Inflammatory macrophage (primary cell): ENCODE results near the gene CYBC1.

Experiments used
- DNase-seq, 2 donors: peaks; one replicate each; pipeline ENCODE4 v3.0.0-alpha.2; 2020 to 2022

CYBC1 gene

DNA sequence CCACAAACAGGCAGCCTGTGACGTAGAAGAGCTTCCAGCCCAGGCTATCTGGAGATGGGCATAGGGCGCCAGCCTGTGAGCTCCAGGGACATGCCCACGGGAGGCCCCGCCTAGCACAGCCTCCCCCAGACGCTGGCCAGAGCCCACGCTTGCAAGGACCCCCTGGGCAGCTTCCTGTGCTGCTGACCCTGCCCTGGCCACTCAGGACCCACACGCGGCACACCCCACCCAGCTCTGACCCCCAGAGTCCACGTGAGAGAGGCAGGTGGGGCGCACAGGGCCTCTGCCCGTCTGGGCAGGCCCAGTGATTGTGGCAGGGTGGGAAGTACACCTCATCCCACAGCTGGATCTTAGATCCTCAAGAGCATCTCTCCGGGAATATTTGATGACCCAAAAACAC, 3.9 kb downstream of the CYBC1 start:
- no peak for DNase-seq

DNA sequence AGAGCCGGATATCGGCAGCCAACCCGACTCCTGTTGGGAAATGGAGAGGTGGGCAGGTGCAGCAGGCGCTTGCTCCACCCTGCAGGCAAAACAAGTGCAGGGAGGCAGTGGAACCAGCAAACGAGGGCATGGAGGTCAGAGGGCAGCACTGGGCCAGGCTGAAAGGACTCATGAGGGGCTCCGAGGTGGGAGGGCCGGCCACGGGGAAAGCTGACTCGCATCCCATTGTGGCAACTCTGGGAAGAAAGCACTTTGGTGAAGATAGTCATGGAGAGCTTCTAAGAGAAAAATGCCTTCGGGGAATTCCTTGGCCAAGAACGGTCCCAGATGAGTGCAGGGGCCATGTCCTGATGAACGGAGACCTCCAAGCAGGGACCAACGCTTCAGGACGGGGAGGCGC, 4.4 kb downstream of the CYBC1 start:
- no peak for DNase-seq

DNA sequence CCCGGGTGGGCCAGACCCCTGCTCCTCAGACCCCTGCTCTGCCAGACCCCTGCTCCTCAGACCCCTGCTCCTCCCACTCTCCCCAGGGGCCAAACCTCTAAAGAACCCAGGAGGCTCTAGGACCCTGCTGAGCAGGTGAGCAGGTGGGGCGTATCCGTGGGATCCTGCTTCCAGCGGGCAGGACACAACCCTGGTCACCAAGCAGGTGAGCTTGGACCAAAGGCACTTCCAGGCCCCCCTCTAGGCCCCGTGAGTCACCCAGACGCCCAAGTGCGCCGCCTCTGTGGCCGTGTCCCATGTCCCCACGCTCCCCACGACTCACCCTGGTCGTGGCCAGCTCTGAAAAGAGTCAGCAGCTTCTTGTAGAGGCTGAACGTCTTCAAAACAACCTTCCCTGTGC, 5.0 kb downstream of the CYBC1 start:
- no peak for DNase-seq

DNA sequence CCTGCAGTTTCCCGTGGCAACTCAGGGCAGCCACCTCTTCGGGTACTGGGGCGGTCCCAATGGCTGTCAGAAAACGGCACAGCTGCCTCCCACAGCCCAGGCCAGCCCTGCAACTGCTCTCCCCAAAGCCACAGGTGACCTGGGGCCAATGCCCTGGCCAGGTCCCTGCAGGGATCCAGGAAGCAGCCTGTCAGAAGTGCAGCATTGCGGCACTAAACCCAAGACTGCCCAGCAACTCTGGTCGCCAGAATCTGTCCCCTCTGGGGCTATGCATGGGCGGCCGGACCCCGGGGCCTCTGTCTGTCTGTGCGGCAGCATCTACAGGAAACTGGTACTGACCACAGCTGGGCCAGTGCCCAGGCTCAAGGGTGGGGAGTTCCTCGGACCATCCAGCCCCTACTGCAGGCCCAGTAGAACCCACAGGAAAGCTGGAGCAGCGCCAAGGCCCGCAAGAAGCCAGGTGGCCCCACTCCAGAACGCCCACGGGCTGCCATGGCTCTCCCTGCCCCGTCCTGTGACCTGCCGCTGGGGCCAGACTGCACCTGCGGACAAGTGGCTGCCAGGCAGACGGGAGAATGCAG, 5.5 kb downstream of the CYBC1 start:
- DNase-seq = no peak

GRCh38 chr17:82444284-82444893, 6.2 kb downstream of the CYBC1 start:
- no peak for DNase-seq

DNA sequence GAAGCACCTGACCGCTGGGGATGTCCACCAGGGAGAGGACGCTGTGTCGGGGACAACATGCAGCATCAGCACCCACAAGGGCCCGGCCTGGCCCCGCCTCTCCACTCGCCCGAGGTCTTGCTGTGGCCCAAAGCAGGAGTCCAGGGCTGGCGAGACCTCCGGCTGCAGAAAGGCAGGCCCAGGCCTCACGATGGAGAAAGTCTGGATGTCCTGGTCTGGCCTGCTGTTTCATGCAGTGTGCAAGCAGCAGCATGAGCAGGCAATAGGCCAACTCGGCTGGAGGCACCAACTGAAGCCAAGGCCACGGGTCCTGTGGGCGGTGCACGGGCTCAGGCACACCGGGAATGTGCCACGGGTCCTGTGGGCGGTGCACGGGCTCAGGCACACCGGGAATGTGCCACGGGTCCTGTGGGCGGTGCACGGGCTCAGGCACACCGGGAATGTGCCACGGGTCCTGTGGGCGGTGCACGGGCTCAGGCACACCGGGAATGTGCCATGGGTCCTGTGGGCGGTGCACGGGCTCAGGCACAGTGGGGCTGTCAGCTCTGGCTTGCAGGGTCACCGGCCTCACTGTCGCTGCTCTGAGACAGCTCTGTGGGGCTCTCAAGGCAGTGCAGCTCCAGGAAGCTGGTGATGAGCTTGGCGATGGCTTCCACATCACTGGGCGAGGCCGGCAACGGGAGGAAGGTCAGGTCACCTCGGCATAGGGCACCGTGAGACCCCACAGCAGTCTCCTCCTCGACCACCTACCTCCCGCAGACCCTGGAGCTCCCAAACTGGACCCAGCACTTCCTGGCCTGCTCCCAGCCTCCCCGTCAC, 6.9 kb downstream of the CYBC1 start:
- DNase-seq = no peak

- DNase-seq = no peak
Observed at GRCh38 chr17:82442643-82443464, 7.7 kb downstream of the CYBC1 start.

DNA sequence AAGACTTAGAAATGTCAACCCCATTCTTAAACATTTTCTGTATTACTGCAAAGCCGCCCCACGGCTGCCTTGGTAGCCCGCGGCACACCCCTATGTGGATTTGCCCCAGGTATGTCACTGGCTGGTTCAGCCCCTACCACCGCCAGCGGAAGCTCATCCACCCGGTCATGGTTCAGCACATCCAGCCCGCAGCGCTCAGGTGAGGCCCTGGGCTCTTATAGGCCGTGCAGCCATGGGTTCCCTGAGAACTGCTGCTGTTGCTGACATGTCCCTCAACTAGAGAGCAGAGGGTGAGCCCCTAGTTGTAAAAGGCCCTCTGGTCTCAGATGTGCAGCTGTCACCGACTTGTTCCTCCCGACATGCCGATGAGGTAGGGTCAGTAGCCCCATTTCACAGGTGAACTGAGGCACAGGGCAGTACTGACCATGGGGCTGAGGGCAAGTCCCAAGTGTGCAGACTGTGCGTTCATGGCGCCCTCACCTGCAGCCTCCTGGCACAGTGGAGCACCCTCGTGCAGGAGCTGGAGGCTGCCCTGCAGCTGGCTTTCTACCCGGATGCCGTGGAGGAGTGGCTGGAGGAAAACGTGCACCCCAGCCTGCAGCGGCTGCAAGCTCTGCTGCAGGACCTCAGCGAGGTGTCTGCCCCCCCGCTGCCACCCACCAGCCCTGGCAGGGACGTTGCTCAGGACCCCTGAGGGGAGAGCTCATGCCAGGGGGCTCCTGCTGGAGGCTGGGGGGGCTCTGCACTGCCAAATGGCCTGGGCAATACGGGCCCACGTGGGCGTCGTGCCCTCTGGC, 8.7 kb downstream of the CYBC1 start:
- no peak for DNase-seq

DNA sequence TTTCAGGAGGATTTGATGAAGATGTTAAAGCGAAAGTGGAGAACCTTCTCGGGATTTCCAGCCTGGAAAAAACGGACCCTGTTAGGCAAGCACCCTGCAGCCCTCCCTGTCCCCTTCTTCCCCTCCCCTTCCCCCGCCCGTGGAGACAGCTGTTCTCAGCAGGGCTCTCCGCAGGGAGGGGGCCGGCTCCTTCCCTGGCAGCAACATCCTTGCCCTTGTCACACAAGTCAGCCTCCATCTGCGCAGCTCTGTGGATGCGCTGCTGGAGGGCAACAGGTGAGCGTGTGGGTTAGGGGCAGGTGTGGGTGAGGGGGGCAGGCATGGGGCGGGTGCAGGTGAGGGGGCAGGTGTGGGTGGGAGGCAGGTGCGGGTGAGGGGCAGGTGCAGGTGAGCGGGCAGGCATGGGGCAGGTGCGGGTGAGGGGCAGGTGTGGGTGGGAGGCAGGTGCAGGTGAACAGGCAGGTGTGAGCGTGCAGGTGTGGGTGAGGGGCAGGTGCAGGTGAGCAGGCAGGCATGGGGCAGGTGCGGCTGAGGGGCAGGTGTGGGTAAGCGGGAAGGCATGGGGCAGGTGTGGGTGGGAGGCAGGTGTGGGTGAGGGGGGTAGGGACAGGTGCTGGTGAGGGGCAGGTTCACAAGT, 9.4 kb downstream of the CYBC1 start:
- peak in 1 of 2 donors; percentile 33 for DNase-seq

DNA sequence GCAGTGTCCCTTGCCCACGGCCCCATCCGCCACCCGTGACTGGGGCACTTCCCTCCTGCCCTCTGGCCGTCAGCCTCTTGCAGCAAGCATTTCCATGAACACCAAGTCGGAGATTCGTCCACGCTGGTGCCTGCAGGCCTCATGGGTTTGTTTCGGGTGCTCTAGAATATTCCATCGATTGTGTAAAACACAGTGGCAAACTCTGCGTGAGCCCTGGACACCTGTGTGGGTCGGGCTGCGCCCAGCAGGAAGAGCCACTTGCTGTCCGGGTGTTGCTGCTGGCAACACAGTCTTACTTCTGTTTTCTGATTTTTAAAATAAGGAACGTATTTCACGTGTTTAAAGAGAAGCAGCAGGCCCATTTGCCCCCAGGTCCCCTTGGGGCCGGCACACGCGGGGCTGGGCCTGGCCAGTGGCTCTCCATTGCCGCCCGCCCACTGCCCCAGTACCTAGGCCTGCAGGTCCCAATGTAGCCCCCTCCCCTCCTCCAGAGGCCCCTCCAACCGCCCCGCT, 10.0 kb downstream of the CYBC1 start:
- peak; percentile 81 to 82 for DNase-seq

DNA sequence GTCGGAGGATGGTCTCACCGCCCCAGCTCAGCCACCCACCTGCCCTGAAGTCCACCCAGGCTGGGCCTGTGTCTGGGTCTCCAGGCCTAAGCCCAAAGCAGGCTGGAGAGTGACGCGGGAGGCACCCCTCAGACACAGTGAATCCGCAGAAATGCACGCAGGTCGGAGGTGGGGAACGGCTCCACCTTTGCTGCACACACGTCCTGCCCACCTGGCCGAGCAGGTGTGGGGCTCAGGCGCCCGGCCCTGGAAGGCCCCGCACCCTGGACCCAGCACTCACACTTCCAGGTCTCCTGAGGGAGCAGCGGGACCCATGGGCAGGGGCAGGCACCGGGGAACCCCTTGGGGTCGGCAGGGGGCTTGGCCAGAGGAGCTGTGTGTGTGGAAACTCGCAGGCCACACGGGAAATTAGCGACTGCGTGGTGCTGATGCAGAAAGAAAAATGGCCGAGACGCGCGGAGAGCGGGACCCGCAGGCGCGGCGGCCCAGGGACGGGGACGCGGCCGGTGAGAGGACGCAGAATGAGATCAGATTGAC, 10.7 kb downstream of the CYBC1 start:
- no peak for DNase-seq

GRCh38 chr17:82439194-82439828, 11.2 kb downstream of the CYBC1 start:
- DNase-seq = no peak

- DNase-seq = no peak
Observed at GRCh38 chr17:82438401-82439193, 12.0 kb downstream of the CYBC1 start.

DNA sequence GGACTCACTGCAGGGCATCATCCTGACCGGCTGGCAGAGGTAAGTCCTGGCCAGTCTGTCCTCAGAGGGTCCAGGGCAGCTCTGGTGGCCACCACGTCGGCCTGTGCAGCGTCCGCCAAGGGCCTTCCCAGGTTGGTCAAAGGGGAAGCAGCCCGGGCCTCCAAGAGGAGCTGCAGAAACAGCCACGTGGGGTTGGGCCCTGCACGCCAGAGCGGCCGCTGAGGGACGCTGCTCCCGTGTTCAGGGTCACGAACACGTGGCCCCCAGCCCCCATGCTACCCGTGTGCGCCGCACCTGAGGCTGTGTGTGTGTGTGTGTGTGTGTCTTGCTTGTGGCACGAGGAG, 13.3 kb downstream of the CYBC1 start:
- no peak for DNase-seq

GRCh38 chr17:82436601-82437324, 13.8 kb downstream of the CYBC1 start:
- DNase-seq = no peak

DNA sequence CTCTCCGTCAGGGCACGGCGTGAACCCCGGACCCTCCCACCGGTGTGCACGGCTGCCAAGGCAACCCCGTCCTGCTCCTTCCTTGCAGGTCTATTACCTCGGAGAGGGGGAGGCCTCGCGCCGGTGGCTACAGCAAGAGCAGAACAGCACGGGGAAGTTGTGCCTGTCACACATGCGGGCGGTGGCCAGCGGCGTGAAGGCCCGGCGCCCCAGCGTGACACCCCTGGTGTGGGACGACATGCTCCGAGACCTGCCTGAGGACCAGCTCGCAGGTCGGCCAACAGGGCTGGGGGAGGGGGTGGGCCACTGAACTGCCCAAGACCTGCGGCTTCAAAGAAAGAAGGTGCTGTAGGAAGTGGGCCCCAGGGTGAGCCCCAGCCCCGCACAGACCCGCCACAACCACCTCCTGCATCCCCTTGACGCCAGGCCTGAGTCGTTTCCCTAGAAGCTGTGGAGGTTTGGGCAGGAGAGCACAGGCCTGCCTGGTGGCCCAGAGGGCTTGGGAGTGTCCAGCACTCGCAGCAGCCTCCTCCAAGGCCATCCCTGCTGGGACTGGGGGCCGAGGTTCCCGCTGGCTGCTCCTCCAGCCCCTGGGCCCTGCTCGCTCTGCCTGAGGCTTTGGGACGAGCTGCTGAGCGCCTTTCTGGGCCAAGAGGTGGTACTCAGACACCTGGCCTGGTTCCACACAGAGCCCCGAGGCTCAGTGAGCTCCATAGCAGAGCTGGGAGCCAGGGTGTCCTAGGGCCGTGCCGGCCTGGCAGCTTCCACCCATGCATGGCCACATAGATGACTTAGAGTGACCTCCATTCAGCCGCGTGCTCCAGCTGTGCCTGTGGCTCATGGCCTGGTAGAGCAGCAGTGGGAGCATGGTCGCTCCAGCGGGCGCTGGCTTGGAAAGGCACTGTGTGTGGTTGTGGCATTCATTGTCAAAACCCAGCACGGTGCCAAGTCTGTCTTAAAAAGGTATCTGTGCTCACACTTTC, 14.7 kb downstream of the CYBC1 start:
- no peak for DNase-seq

DNA sequence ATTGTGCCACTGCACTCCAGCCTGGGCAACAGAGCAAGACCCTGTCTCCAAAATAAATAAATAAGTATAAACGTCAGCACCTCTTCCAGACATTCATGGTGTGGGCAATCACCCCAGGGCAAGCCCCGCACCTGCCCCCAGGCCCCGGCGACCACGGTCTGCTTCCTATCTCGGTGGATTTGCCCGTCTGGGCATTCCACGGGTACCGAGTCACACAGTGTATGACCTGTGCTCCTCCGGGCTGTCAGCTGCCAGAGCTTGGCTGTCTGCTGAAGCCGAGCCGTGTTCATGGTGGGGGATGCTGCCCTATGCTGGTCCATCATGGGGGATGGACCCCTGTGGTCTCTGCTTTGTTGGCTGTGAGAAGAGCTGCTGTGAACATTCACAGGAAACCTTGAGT, 15.4 kb downstream of the CYBC1 start:
- DNase-seq = no peak

- peak in 1 of 2 donors; percentile 52 for DNase-seq
Observed at GRCh38 chr17:82434216-82434565, 16.4 kb downstream of the CYBC1 start.
